ENCODE results near the gene EVI2A. TPM values are rescaled to one million over a fixed set of nuclear protein-coding genes. Genes with fewer than 3 reads are reported as not detected.
A peak's percentile ranks its signal among the peaks of the same experiment; 100 is the strongest.

EVI2A gene
- total and polyA plus RNA-seq, 2 experiments from 2014 or later, result 1.3 TPM; not detected in 1

GRCh38 chr17:31318298-31318801, 3.1 kb downstream of the EVI2A start:
- Histone ChIP-seq H3K4me3 (no peak overlapping the region), H4K20me1 (replicated peaks; ENCODE audit: insufficient read depth) (no peaks in the 10 kb centered on the region), H3K4me2 (no peak overlapping the region), H3K79me2 (replicated peaks; ENCODE audit: insufficient read depth) (no peaks in the 10 kb centered on the region), H3K27ac (ENCODE audit: low read depth) (0 out of 2 replicates have a peak overlapping the region, but pooled peaks have one; percentile 2), H3F3A (replicated peaks; ENCODE audit: low read depth) (no peaks in the 10 kb centered on the region), H3K4me1 (ENCODE audit: insufficient read depth) (peaks cover 17% of the 10 kb centered on the region; the same call in 1 of the 2 replicates), H3K9me2 (ENCODE audit: insufficient read depth) (no peaks in the 10 kb centered on the region), H3K27me3 (ENCODE audit: insufficient read depth) (no peaks in the 10 kb centered on the region), H3K36me3 (ENCODE audit: insufficient read depth) (no peaks in the 10 kb centered on the region), H2AFZ (no peak overlapping the region)
- TF ChIP-seq EZH2 (IDR thresholded peaks at IDR 0.05; ENCODE audit: low read depth, unreplicated experiment), result no peak
- TF ChIP-seq, protein P1, sequence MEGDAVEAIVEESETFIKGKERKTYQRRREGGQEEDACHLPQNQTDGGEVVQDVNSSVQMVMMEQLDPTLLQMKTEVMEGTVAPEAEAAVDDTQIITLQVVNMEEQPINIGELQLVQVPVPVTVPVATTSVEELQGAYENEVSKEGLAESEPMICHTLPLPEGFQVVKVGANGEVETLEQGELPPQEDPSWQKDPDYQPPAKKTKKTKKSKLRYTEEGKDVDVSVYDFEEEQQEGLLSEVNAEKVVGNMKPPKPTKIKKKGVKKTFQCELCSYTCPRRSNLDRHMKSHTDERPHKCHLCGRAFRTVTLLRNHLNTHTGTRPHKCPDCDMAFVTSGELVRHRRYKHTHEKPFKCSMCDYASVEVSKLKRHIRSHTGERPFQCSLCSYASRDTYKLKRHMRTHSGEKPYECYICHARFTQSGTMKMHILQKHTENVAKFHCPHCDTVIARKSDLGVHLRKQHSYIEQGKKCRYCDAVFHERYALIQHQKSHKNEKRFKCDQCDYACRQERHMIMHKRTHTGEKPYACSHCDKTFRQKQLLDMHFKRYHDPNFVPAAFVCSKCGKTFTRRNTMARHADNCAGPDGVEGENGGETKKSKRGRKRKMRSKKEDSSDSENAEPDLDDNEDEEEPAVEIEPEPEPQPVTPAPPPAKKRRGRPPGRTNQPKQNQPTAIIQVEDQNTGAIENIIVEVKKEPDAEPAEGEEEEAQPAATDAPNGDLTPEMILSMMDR (conservative IDR thresholded peaks at IDR 0.05; ENCODE audit: low read depth in 2 of 2), result no peak
- TF ChIP-seq CREB1 (CRISPR knock-in tag; IDR thresholded peaks at IDR 0.05; ENCODE audit: low read depth), result no peak
- TF ChIP-seq JUNB (IDR thresholded peaks at IDR 0.05; ENCODE audit: unreplicated experiment), result no peak
- no peak for TF ChIP-seq EZH2phosphoT487 (IDR thresholded peaks at IDR 0.05; ENCODE audit: unreplicated experiment)
- TF ChIP-seq, protein P2, sequence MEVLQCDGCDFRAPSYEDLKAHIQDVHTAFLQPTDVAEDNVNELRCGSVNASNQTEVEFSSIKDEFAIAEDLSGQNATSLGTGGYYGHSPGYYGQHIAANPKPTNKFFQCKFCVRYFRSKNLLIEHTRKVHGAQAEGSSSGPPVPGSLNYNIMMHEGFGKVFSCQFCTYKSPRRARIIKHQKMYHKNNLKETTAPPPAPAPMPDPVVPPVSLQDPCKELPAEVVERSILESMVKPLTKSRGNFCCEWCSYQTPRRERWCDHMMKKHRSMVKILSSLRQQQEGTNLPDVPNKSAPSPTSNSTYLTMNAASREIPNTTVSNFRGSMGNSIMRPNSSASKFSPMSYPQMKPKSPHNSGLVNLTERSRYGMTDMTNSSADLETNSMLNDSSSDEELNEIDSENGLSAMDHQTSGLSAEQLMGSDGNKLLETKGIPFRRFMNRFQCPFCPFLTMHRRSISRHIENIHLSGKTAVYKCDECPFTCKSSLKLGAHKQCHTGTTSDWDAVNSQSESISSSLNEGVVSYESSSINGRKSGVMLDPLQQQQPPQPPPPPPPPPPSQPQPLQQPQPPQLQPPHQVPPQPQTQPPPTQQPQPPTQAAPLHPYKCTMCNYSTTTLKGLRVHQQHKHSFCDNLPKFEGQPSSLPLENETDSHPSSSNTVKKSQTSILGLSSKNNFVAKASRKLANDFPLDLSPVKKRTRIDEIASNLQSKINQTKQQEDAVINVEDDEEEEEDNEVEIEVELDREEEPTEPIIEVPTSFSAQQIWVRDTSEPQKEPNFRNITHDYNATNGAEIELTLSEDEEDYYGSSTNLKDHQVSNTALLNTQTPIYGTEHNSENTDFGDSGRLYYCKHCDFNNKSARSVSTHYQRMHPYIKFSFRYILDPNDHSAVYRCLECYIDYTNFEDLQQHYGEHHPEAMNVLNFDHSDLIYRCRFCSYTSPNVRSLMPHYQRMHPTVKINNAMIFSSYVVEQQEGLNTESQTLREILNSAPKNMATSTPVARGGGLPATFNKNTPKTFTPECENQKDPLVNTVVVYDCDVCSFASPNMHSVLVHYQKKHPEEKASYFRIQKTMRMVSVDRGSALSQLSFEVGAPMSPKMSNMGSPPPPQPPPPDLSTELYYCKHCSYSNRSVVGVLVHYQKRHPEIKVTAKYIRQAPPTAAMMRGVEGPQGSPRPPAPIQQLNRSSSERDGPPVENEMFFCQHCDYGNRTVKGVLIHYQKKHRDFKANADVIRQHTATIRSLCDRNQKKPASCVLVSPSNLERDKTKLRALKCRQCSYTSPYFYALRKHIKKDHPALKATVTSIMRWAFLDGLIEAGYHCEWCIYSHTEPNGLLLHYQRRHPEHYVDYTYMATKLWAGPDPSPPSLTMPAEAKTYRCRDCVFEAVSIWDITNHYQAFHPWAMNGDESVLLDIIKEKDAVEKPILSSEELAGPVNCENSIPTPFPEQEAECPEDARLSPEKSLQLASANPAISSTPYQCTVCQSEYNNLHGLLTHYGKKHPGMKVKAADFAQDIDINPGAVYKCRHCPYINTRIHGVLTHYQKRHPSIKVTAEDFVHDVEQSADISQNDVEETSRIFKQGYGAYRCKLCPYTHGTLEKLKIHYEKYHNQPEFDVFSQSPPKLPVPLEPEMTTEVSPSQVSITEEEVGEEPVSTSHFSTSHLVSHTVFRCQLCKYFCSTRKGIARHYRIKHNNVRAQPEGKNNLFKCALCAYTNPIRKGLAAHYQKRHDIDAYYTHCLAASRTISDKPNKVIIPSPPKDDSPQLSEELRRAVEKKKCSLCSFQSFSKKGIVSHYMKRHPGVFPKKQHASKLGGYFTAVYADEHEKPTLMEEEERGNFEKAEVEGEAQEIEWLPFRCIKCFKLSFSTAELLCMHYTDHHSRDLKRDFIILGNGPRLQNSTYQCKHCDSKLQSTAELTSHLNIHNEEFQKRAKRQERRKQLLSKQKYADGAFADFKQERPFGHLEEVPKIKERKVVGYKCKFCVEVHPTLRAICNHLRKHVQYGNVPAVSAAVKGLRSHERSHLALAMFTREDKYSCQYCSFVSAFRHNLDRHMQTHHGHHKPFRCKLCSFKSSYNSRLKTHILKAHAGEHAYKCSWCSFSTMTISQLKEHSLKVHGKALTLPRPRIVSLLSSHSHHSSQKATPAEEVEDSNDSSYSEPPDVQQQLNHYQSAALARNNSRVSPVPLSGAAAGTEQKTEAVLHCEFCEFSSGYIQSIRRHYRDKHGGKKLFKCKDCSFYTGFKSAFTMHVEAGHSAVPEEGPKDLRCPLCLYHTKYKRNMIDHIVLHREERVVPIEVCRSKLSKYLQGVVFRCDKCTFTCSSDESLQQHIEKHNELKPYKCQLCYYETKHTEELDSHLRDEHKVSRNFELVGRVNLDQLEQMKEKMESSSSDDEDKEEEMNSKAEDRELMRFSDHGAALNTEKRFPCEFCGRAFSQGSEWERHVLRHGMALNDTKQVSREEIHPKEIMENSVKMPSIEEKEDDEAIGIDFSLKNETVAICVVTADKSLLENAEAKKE (CRISPR knock-in tag; IDR thresholded peaks at IDR 0.05), result no peak
- no peak for TF ChIP-seq POLR2AphosphoS5 (IDR thresholded peaks at IDR 0.05; ENCODE audit: low read depth)
- TF ChIP-seq, protein P3, sequence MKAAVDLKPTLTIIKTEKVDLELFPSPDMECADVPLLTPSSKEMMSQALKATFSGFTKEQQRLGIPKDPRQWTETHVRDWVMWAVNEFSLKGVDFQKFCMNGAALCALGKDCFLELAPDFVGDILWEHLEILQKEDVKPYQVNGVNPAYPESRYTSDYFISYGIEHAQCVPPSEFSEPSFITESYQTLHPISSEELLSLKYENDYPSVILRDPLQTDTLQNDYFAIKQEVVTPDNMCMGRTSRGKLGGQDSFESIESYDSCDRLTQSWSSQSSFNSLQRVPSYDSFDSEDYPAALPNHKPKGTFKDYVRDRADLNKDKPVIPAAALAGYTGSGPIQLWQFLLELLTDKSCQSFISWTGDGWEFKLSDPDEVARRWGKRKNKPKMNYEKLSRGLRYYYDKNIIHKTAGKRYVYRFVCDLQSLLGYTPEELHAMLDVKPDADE (IDR thresholded peaks at IDR 0.05), result no peak
- no peak for TF ChIP-seq ZNF331 (CRISPR knock-in tag; IDR thresholded peaks at IDR 0.05; ENCODE audit: low read depth)
- H3K27ac Mint-ChIP-seq, result peak overlapping the region; percentile 57
- H3K27me3 Mint-ChIP-seq (ENCODE audit: insufficient read depth, low read depth, poor library complexity), result no peaks in the 10 kb centered on the region
- no peaks in the 10 kb centered on the region for H3K36me3 Mint-ChIP-seq (ENCODE audit: low read depth)
- DNase-seq (ENCODE audit: low spot score), result peak; percentile 29
- H3K9me3 Mint-ChIP-seq, result no peaks in the 10 kb centered on the region
- peaks cover 12% of the 10 kb centered on the region; the same call in 2 of the 3 replicates for H3K4me1 Mint-ChIP-seq
- ATAC-seq, result peak; percentile 72
- no peak overlapping the region for H3K4me3 Mint-ChIP-seq

Data from GM23338 (cell line).